Measurements from ENCODE around the gene ILKAP.

- TF ChIP-seq POLR2AphosphoS5 (IDR thresholded peaks at IDR 0.05; ENCODE audit: low read depth) (no peak), CTCF (IDR thresholded peaks at IDR 0.05; ENCODE audit: insufficient read depth, low read length) (no peak), GABPA (IDR thresholded peaks at IDR 0.05; ENCODE audit: low read depth) (no peak)
Measured at GRCh38 chr2:238190445-238190844, 13.1 kb downstream of the ILKAP start.
